DND-41 (cell line): ENCODE measurements around the gene NEFH.

Experiments
- ATAC-seq: fragments of 200-7000 bp; cut with Tn5 transposase; 3 replicates; pipeline ENCODE4 v1.9.1; 2021; ENCODE audit warnings: low read depth; ENCODE audit not compliant: insufficient read depth
- DNase-seq: peaks from one replicate; pipeline ENCODE4 v3.0.0-alpha.2; 2020
- H2AFZ ChIP-seq: 2 replicates; pipeline ENCODE4 v1.6.0; 2012; ENCODE audit warnings: low read depth, low read length
- H3K27ac ChIP-seq: 2 replicates; pipeline ENCODE4 v1.5.1; 2012; ENCODE audit warnings: low read length, inconsistent platforms
- H3K27me3 ChIP-seq: fragments of 200-600 bp; sonication (generic); 2 replicates; pipeline ENCODE4 v1.6.0; 2012; ENCODE audit warnings: low read length, mild to moderate bottlenecking, inconsistent platforms; ENCODE audit not compliant: insufficient read depth, poor library complexity
- H3K36me3 ChIP-seq: 2 replicates; pipeline ENCODE4 v1.5.1; 2012; ENCODE audit warnings: low read length, inconsistent platforms; ENCODE audit not compliant: insufficient read depth
- H3K4me1 ChIP-seq: 2 replicates; pipeline ENCODE4 v1.5.1; 2012; ENCODE audit warnings: mild to moderate bottlenecking, low read length; ENCODE audit not compliant: insufficient read depth
- H3K4me2 ChIP-seq: 2 replicates; pipeline ENCODE4 v1.6.0; 2012; ENCODE audit warnings: mild to moderate bottlenecking, moderate library complexity, low read length, inconsistent platforms; ENCODE audit not compliant: insufficient read depth
- H3K4me3 ChIP-seq, 2 experiments: fragments of 200-600 bp in 1 of 2; shearing (Covaris generic) in 1 of 2; 2 replicates each; pipeline ENCODE4 v1.5.1; 2012 to 2016; ENCODE audit warnings: inconsistent platforms in 2 of 2, low read length in 2 of 2, mild to moderate bottlenecking in 2 of 2, low read depth in 1 of 2, moderate library complexity in 1 of 2
- H3K79me2 ChIP-seq: 2 replicates; pipeline ENCODE4 v1.6.0; 2012; ENCODE audit warnings: low read length, inconsistent platforms; ENCODE audit not compliant: insufficient read depth
- H3K9ac ChIP-seq: 2 replicates; pipeline ENCODE4 v1.6.0; 2012; ENCODE audit warnings: low read depth, mild to moderate bottlenecking, inconsistent platforms, low read length, moderate library complexity
- H3K9me3 ChIP-seq: 2 replicates; pipeline ENCODE4 v1.5.1; 2012; ENCODE audit warnings: low read length, moderate library complexity, mild to moderate bottlenecking, inconsistent platforms; ENCODE audit not compliant: insufficient read depth, severe bottlenecking
- H4K20me1 ChIP-seq: 2 replicates; pipeline ENCODE4 v1.6.0; 2012; ENCODE audit warnings: low read length; ENCODE audit not compliant: insufficient read depth
- CTCF ChIP-seq: IDR thresholded peaks from 2 replicates; pipeline ENCODE4 v1.5.1; 2012; ENCODE audit warnings: borderline replicate concordance, low read length, moderate library complexity, mild to moderate bottlenecking; ENCODE audit not compliant: poor library complexity, severe bottlenecking; ENCODE audit errors: extremely low read depth
- EZH2 ChIP-seq: IDR thresholded peaks from 3 replicates; pipeline ENCODE4 v1.6.1; 2012; ENCODE audit warnings: borderline replicate concordance, low read depth, mild to moderate bottlenecking, moderate library complexity, low read length, inconsistent platforms; ENCODE audit not compliant: severe bottlenecking

NEFH gene

GRCh38 chr22:29470159-29470855, 9.7 kb upstream of the NEFH start:
- no peaks in the 10 kb centered on the region for H3K9me3 ChIP-seq
- H4K20me1 ChIP-seq, result no peaks in the 10 kb centered on the region; the same call in 1 of the 2 replicates
- peak overlapping the region; percentile 36; the same call in 1 of the 2 replicates for H2AFZ ChIP-seq
- peaks cover 20% of the 10 kb centered on the region for H3K27me3 ChIP-seq
- H3K4me2 ChIP-seq, result peak overlapping the region; percentile 69
- peak overlapping the region in 1 of 2 experiments; percentile 49; a peak in 2 of 4 replicates for H3K4me3 ChIP-seq
- no peak overlapping the region for H3K27ac ChIP-seq
- TF ChIP-seq EZH2, result no peak
- TF ChIP-seq CTCF, result peak; percentile 94
- peak; percentile 96 for ATAC-seq
- H3K36me3 ChIP-seq, result no peaks in the 10 kb centered on the region
- peak; percentile 80 for DNase-seq
- no peak overlapping the region for H3K9ac ChIP-seq
- no peaks in the 10 kb centered on the region for H3K79me2 ChIP-seq
- peaks cover 12% of the 10 kb centered on the region for H3K4me1 ChIP-seq

GRCh38 chr22:29473001-29473400, 7.0 kb upstream of the NEFH start:
- Histone ChIP-seq H3K27me3 (peaks cover 18% of the 10 kb centered on the region), H4K20me1 (peaks cover 4% of the 10 kb centered on the region; the same call in 1 of the 2 replicates), H3K4me3 (no peak overlapping the region), H3K4me1 (peaks cover 20% of the 10 kb centered on the region), H3K27ac (no peak overlapping the region), H3K9me3 (no peaks in the 10 kb centered on the region), H2AFZ (no peak overlapping the region), H3K36me3 (no peaks in the 10 kb centered on the region), H3K79me2 (no peaks in the 10 kb centered on the region), H3K9ac (no peak overlapping the region), H3K4me2 (no peak overlapping the region)
- DNase-seq (no peak), ATAC-seq (no peak)
- TF ChIP-seq EZH2, result no peak
- TF ChIP-seq CTCF, result no peak

GRCh38 chr22:29475550-29475949, 4.5 kb upstream of the NEFH start:
- Histone ChIP-seq H3K4me2 (no peak overlapping the region), H3K9me3 (no peaks in the 10 kb centered on the region), H3K9ac (no peak overlapping the region), H3K4me3 (no peak overlapping the region), H3K4me1 (peaks cover 15% of the 10 kb centered on the region), H3K36me3 (no peaks in the 10 kb centered on the region), H3K79me2 (no peaks in the 10 kb centered on the region), H3K27ac (no peak overlapping the region), H3K27me3 (peaks cover 1% of the 10 kb centered on the region), H4K20me1 (peaks cover 9% of the 10 kb centered on the region; the same call in 1 of the 2 replicates), H2AFZ (no peak overlapping the region)
- peak; percentile 7 for DNase-seq
- ATAC-seq, result no peak
- no peak for TF ChIP-seq CTCF
- TF ChIP-seq EZH2, result no peak
